HCT116 (cell line): ENCODE data around the gene ECE1.

Experiments used
- ATF3 ChIP-seq: IDR thresholded peaks from 2 replicates; pipeline ENCODE4 v1.6.1; 2012
- CBX3 ChIP-seq: IDR thresholded peaks from 2 replicates; pipeline ENCODE4 v1.6.1; 2012; ENCODE audit warnings: low read depth
- CEBPB ChIP-seq: IDR thresholded peaks from 2 replicates; pipeline ENCODE4 v1.6.1; 2012; ENCODE audit warnings: low read depth
- CTCF ChIP-seq, 3 experiments: fragments of 200-600 bp in 1 of 3; sonication (generic) in 1 of 3; IDR thresholded peaks in 2 of 3; conservative IDR thresholded peaks in 1 of 3; 2 replicates each; pipeline ENCODE4 v1.5.1; 2012 to 2017; ENCODE audit warnings: low read depth in 2 of 3, low read length in 2 of 3, antibody characterized with exemption in 1 of 3, borderline replicate concordance in 1 of 3, control low read depth in 1 of 3, mild to moderate bottlenecking in 1 of 3, mixed read lengths in 1 of 3, mixed run types in 1 of 3, moderate library complexity in 1 of 3; ENCODE audit not compliant: insufficient read depth in 1 of 3
- FOSL1 ChIP-seq: IDR thresholded peaks from 2 replicates; pipeline ENCODE4 v1.6.1; 2012; ENCODE audit warnings: low read depth
- JUND ChIP-seq: IDR thresholded peaks from 2 replicates; pipeline ENCODE4 v1.6.1; 2012
- POLR2A ChIP-seq: IDR thresholded peaks from 2 replicates; pipeline ENCODE4 v1.7.0; 2011; ENCODE audit warnings: borderline replicate concordance; ENCODE audit not compliant: insufficient read depth, insufficient read length; ENCODE audit errors: extremely low read depth
- POLR2AphosphoS5 ChIP-seq: IDR thresholded peaks from 2 replicates; pipeline ENCODE4 v1.6.1; 2011; ENCODE audit warnings: mild to moderate bottlenecking, low read depth, low read length, moderate library complexity
- SRF ChIP-seq: IDR thresholded peaks from 2 replicates; pipeline ENCODE4 v1.6.1; 2012; ENCODE audit warnings: low read depth

GRCh38 chr1:21305900-21306189 lies 15.6 kb upstream of the ECE1 start:
- TF ChIP-seq CTCF (IDR thresholded peaks at IDR 0.05 in 2 of 3, conservative IDR thresholded peaks at IDR 0.05 in 1 of 3; ENCODE audit: borderline replicate concordance in 1 of 3, insufficient read depth in 1 of 3, low read depth in 2 of 3, low read length in 2 of 3) (no peak), POLR2A (no peak), CEBPB (no peak), JUND (no peak), POLR2AphosphoS5 (no peak), FOSL1 (no peak), CBX3 (no peak), ATF3 (no peak), SRF (no peak)
